ENCODE results near the gene RABGAP1. TPM values are rescaled to one million over a fixed set of nuclear protein-coding genes. Genes with fewer than 3 reads are reported as not detected.

The RABGAP1 gene
- total RNA-seq, 2 experiments from 2014 or later = 16.8 to 46.6 TPM

DNA sequence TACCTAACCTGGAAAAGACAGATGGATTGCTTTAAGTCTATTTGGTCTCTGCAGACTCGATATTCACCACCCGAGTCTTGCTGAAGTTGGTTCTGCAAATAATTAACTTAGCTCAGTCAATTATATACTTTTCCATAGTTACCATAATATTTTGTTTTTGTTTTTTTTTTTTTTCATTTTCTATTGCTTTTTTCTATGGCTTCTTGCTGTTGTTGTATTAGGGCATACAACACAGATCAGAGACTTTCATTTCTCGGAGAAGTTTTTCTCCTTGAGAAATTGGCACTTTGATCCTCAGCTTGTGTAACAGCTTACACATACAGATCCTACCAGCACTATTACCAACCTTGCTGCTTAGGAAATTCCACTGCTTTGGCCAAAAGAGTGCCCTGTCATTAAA is 180.6 kb downstream of the RABGAP1 start:
- Histone ChIP-seq H2AFZ (ENCODE audit: low read length) (no peak overlapping the region), H3K36me3 (ENCODE audit: insufficient read depth, low read length) (peaks cover 70% of the 10 kb centered on the region), H3K9me2 (ENCODE audit: insufficient read depth, low read length) (no peaks in the 10 kb centered on the region), H3K4me1 (ENCODE audit: insufficient read depth, low read length, poor library complexity, severe bottlenecking) (peaks cover 8% of the 10 kb centered on the region), H3K9me3 (ENCODE audit: low read length) (no peaks in the 10 kb centered on the region), H4K20me1 (ENCODE audit: insufficient read depth, low read length) (no peaks in the 10 kb centered on the region), H3K4me2 (ENCODE audit: low read length) (no peak overlapping the region), H3K27ac (ENCODE audit: low read depth, low read length, poor library complexity, severe bottlenecking) (no peak overlapping the region), H3K4me3 (ENCODE audit: low read depth, low read length, poor library complexity, severe bottlenecking) (no peak overlapping the region), H3K79me2 (ENCODE audit: insufficient read depth, low read depth, low read length) (no peaks in the 10 kb centered on the region)
- no peak for TF ChIP-seq EZH2phosphoT487 (IDR thresholded peaks at IDR 0.05; ENCODE audit: borderline replicate concordance, low read depth, low read length)
- TF ChIP-seq, protein P1, sequence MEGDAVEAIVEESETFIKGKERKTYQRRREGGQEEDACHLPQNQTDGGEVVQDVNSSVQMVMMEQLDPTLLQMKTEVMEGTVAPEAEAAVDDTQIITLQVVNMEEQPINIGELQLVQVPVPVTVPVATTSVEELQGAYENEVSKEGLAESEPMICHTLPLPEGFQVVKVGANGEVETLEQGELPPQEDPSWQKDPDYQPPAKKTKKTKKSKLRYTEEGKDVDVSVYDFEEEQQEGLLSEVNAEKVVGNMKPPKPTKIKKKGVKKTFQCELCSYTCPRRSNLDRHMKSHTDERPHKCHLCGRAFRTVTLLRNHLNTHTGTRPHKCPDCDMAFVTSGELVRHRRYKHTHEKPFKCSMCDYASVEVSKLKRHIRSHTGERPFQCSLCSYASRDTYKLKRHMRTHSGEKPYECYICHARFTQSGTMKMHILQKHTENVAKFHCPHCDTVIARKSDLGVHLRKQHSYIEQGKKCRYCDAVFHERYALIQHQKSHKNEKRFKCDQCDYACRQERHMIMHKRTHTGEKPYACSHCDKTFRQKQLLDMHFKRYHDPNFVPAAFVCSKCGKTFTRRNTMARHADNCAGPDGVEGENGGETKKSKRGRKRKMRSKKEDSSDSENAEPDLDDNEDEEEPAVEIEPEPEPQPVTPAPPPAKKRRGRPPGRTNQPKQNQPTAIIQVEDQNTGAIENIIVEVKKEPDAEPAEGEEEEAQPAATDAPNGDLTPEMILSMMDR (conservative IDR thresholded peaks at IDR 0.05; ENCODE audit: low read length) = no peak
- no TSS peak for BruUV-seq (replicated peaks)
- no peak for DNase-seq (ENCODE audit: low spot score)
- CTCF ChIA-PET (ENCODE audit: unreplicated experiment) = no interaction called here
- intact Hi-C loops (cut with micrococcal nuclease; ENCODE audit: unreplicated experiment) = no loop called here
- POLR2A ChIA-PET = interaction anchor here (0.7 to 0.9 kb wide), 3 partner anchors 9 to 36 kb away, joined by 3 to 5 read pairs (median 4); no protein-coding TSS in a partner anchor

DNA sequence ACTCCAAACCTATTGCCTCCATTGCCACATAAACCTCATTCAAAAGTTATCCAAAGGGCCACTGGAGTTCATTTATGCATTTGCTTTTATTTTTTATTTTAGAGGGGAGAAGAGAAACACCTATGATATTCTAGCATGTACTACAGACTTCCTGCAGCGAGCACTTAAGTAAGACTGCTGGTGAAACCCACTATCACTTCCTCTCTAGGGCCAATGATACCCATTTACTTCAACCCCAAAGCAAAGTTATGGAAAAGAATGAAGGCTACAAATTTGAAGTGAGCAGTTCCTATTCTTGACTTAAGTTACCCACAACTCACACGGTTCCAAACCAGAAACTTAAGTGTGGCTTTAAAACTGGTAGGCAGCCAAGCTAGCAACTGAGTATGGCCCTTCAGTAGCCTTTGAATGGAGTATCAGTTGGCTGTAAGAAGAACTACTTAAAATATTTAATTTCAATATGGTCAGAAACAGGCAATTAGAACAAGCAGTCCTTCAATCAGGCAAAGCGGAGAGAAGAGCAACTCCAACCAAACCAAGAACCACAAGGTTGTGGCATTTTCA is 186.8 kb downstream of the RABGAP1 start:
- POLR2A ChIA-PET = no interaction called here
- Histone ChIP-seq H3K9me3 (ENCODE audit: low read length) (no peaks in the 10 kb centered on the region), H3K79me2 (ENCODE audit: insufficient read depth, low read depth, low read length) (no peaks in the 10 kb centered on the region), H3K4me1 (ENCODE audit: insufficient read depth, low read length, poor library complexity, severe bottlenecking) (peaks cover 12% of the 10 kb centered on the region), H3K9me2 (ENCODE audit: insufficient read depth, low read length) (no peaks in the 10 kb centered on the region), H3K4me2 (ENCODE audit: low read length) (no peak overlapping the region), H2AFZ (ENCODE audit: low read length) (no peak overlapping the region), H3K4me3 (ENCODE audit: low read depth, low read length, poor library complexity, severe bottlenecking) (no peak overlapping the region), H4K20me1 (ENCODE audit: insufficient read depth, low read length) (no peaks in the 10 kb centered on the region), H3K36me3 (ENCODE audit: insufficient read depth, low read length) (peaks cover 95% of the 10 kb centered on the region), H3K27ac (ENCODE audit: low read depth, low read length, poor library complexity, severe bottlenecking) (no peak overlapping the region)
- no TSS peak for BruUV-seq (replicated peaks)
- intact Hi-C loops (cut with micrococcal nuclease; ENCODE audit: unreplicated experiment) = no loop called here
- TF ChIP-seq, protein P1 (conservative IDR thresholded peaks at IDR 0.05; ENCODE audit: low read length) = no peak
- no peak for TF ChIP-seq EZH2phosphoT487 (IDR thresholded peaks at IDR 0.05; ENCODE audit: borderline replicate concordance, low read depth, low read length)
- DNase-seq (ENCODE audit: low spot score) = peak; percentile 22
- CTCF ChIA-PET (ENCODE audit: unreplicated experiment) = no interaction called here

DNA sequence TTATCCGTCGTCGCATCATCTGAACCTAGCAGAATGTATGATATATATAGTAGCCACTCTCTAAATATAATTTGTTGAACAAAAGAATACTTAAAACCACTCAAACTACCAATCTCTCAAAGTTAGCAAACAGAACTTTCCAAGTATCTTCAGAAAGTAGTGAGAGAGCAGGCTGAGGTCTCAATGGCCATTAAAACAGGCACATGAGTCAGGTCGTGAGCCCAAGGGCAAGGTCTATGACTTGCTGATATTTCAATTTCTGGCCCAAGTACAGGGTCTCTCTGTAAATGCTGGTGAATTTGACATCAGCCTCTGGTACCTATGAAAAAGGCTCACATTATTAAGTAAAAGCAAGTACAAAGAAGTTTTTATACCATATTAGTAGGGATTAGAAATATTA is 187.8 kb downstream of the RABGAP1 start:
- Histone ChIP-seq H3K4me3 (ENCODE audit: low read depth, low read length, poor library complexity, severe bottlenecking) (no peak overlapping the region), H3K79me2 (ENCODE audit: insufficient read depth, low read depth, low read length) (no peaks in the 10 kb centered on the region), H3K9me3 (ENCODE audit: low read length) (no peaks in the 10 kb centered on the region), H3K36me3 (ENCODE audit: insufficient read depth, low read length) (peaks cover 97% of the 10 kb centered on the region), H4K20me1 (ENCODE audit: insufficient read depth, low read length) (no peaks in the 10 kb centered on the region), H3K27ac (ENCODE audit: low read depth, low read length, poor library complexity, severe bottlenecking) (no peak overlapping the region), H2AFZ (ENCODE audit: low read length) (no peak overlapping the region), H3K4me2 (ENCODE audit: low read length) (no peak overlapping the region), H3K4me1 (ENCODE audit: insufficient read depth, low read length, poor library complexity, severe bottlenecking) (peaks cover 22% of the 10 kb centered on the region), H3K9me2 (ENCODE audit: insufficient read depth, low read length) (no peaks in the 10 kb centered on the region)
- intact Hi-C loops (cut with micrococcal nuclease; ENCODE audit: unreplicated experiment) = no loop called here
- DNase-seq (ENCODE audit: low spot score) = no peak
- ChIA-PET POLR2A (no interaction called here), CTCF (ENCODE audit: unreplicated experiment) (no interaction called here)
- TF ChIP-seq, protein P1 (conservative IDR thresholded peaks at IDR 0.05; ENCODE audit: low read length) = no peak
- no peak for TF ChIP-seq EZH2phosphoT487 (IDR thresholded peaks at IDR 0.05; ENCODE audit: borderline replicate concordance, low read depth, low read length)
- BruUV-seq (replicated peaks) = no TSS peak
